ENCODE results near the gene ZNF710.

- TF ChIP-seq POLR2A (IDR thresholded peaks at IDR 0.05; ENCODE audit: borderline replicate concordance, extremely low read depth, insufficient read depth, insufficient read length): no peak
- TF ChIP-seq JUND (IDR thresholded peaks at IDR 0.05): no peak
- TF ChIP-seq ZNF274 (IDR thresholded peaks at IDR 0.05; ENCODE audit: low read depth, low read length): no peak
- TF ChIP-seq, protein P1, sequence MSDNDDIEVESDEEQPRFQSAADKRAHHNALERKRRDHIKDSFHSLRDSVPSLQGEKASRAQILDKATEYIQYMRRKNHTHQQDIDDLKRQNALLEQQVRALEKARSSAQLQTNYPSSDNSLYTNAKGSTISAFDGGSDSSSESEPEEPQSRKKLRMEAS (IDR thresholded peaks at IDR 0.05): no peak
- no peak for TF ChIP-seq POLR2AphosphoS5 (IDR thresholded peaks at IDR 0.05; ENCODE audit: low read depth, low read length)
- no peak for TF ChIP-seq CTCF (IDR thresholded peaks at IDR 0.05 in 2 of 3, conservative IDR thresholded peaks at IDR 0.05 in 1 of 3; ENCODE audit: borderline replicate concordance in 1 of 3, insufficient read depth in 1 of 3, low read depth in 2 of 3, low read length in 2 of 3)
- TF ChIP-seq FOSL1 (IDR thresholded peaks at IDR 0.05; ENCODE audit: low read depth): no peak
- TF ChIP-seq EZH2phosphoT487 (IDR thresholded peaks at IDR 0.05; ENCODE audit: borderline replicate concordance): no peak
- TF ChIP-seq EZH2 (IDR thresholded peaks at IDR 0.05): no peak
- TF ChIP-seq SIN3A (IDR thresholded peaks at IDR 0.05; ENCODE audit: low read depth): no peak
- TF ChIP-seq SP1 (IDR thresholded peaks at IDR 0.05; ENCODE audit: low read depth): no peak
- TF ChIP-seq SRF (IDR thresholded peaks at IDR 0.05; ENCODE audit: low read depth): no peak
- TF ChIP-seq, protein P2, sequence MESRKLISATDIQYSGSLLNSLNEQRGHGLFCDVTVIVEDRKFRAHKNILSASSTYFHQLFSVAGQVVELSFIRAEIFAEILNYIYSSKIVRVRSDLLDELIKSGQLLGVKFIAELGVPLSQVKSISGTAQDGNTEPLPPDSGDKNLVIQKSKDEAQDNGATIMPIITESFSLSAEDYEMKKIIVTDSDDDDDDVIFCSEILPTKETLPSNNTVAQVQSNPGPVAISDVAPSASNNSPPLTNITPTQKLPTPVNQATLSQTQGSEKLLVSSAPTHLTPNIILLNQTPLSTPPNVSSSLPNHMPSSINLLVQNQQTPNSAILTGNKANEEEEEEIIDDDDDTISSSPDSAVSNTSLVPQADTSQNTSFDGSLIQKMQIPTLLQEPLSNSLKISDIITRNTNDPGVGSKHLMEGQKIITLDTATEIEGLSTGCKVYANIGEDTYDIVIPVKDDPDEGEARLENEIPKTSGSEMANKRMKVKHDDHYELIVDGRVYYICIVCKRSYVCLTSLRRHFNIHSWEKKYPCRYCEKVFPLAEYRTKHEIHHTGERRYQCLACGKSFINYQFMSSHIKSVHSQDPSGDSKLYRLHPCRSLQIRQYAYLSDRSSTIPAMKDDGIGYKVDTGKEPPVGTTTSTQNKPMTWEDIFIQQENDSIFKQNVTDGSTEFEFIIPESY (IDR thresholded peaks at IDR 0.05; ENCODE audit: extremely low read depth, insufficient replicate concordance, low read length): no peak
Observed at GRCh38 chr15:90082140-90082715, 81.1 kb downstream of the ZNF710 start.
